WTC11 (cell line): ENCODE data around the gene TMEM165. TPM values are rescaled to one million over a fixed set of nuclear protein-coding genes. Genes with fewer than 3 reads are reported as not detected.

Experiments
- ATAC-seq: fragments of 200-7000 bp; cut with Tn5 transposase; 2 replicates; pipeline ENCODE4 v1.10.0; 2021; ENCODE audit warnings: mild to moderate bottlenecking, moderate library complexity
- CTCF ChIA-PET: fragments of 300-600 bp; sonication (Branson Sonifier 250); formaldehyde crosslinking; loops from one replicate; lab custom pipeline; 2021; ENCODE audit warnings: antibody characterized with exemption; lab: Charles Lee
- POLR2A ChIA-PET: fragments of 350-600 bp; sonication (Branson Sonifier 250); formaldehyde crosslinking; loops from one replicate; lab custom pipeline; 2021; ENCODE audit warnings: antibody characterized with exemption; lab: Charles Lee
- DNase-seq: peaks from one replicate; pipeline ENCODE4 v3.0.0; 2021; ENCODE audit warnings: low spot score
- H3K27ac Mint-ChIP-seq: 2 replicates; pipeline ENCODE4 v1.8.0; 2021; ENCODE audit warnings: mixed read lengths
- H3K27me3 Mint-ChIP-seq: 2 replicates; pipeline ENCODE4 v1.8.0; 2021; ENCODE audit warnings: low read depth, mild to moderate bottlenecking, moderate library complexity, mixed read lengths
- H3K36me3 Mint-ChIP-seq: 2 replicates; pipeline ENCODE4 v1.8.0; 2021; ENCODE audit warnings: mixed read lengths
- H3K4me1 Mint-ChIP-seq: 2 replicates; pipeline ENCODE4 v1.8.0; 2022; ENCODE audit warnings: mixed read lengths
- H3K4me3 Mint-ChIP-seq: 2 replicates; pipeline ENCODE4 v1.8.0; 2021; ENCODE audit warnings: mild to moderate bottlenecking, moderate library complexity, mixed read lengths
- H3K9me3 Mint-ChIP-seq: 2 replicates; pipeline ENCODE4 v1.8.0; 2021; ENCODE audit warnings: mixed read lengths
- EMX1 ChIP-seq: fragments of 250-450 bp; sonication (Bioruptor Pico); IDR thresholded peaks from 2 replicates; pipeline ENCODE4 v1.8.0; 2021; ENCODE audit warnings: mild to moderate bottlenecking
- ERG ChIP-seq: fragments of 250-450 bp; sonication (Bioruptor Pico); IDR thresholded peaks from 2 replicates; pipeline ENCODE4 v1.8.0; 2021; ENCODE audit warnings: mild to moderate bottlenecking
- FOXJ3 ChIP-seq: sonication (generic); formaldehyde crosslinking; IDR thresholded peaks from 2 replicates; pipeline ENCODE4 v1.9.0; 2021; ENCODE audit warnings: missing genetic modification reagents, mild to moderate bottlenecking, borderline replicate concordance
- GABPB1 ChIP-seq: sonication (generic); formaldehyde crosslinking; IDR thresholded peaks from 2 replicates; pipeline ENCODE4 v1.8.1; 2023; ENCODE audit warnings: mild to moderate bottlenecking, missing genetic modification reagents
- GRHL2 ChIP-seq: fragments of 250-450 bp; sonication (Bioruptor Pico); IDR thresholded peaks from 2 replicates; pipeline ENCODE4 v1.8.0; 2022; ENCODE audit warnings: mild to moderate bottlenecking, moderate library complexity; ENCODE audit not compliant: insufficient replicate concordance, severe bottlenecking
- JUN ChIP-seq: sonication (generic); formaldehyde crosslinking; IDR thresholded peaks from 2 replicates; pipeline ENCODE4 v1.8.0; 2023; ENCODE audit warnings: mild to moderate bottlenecking, missing genetic modification reagents
- NFE2L1 ChIP-seq: sonication (generic); formaldehyde crosslinking; IDR thresholded peaks from 2 replicates; pipeline ENCODE4 v1.8.1; 2023; ENCODE audit warnings: missing genetic modification reagents
- NR2C2 ChIP-seq: sonication (generic); formaldehyde crosslinking; IDR thresholded peaks from 2 replicates; pipeline ENCODE4 v1.8.0; 2022; ENCODE audit warnings: mild to moderate bottlenecking, missing genetic modification reagents
- OVOL2 ChIP-seq: fragments of 250-450 bp; sonication (Bioruptor Pico); IDR thresholded peaks from 2 replicates; pipeline ENCODE4 v1.9.0; 2021; ENCODE audit warnings: mild to moderate bottlenecking, borderline replicate concordance
- PREB ChIP-seq: sonication (generic); formaldehyde crosslinking; IDR thresholded peaks from 2 replicates; pipeline ENCODE4 v1.8.1; 2022; ENCODE audit warnings: mild to moderate bottlenecking, missing genetic modification reagents, moderate library complexity, borderline replicate concordance
- PRRX2 ChIP-seq: fragments of 250-450 bp; sonication (Bioruptor Pico); IDR thresholded peaks from 2 replicates; pipeline ENCODE4 v1.8.0; 2021; ENCODE audit warnings: mild to moderate bottlenecking
- RORB ChIP-seq: fragments of 250-450 bp; sonication (Bioruptor Pico); IDR thresholded peaks from 2 replicates; pipeline ENCODE4 v1.9.0; 2021; ENCODE audit warnings: mild to moderate bottlenecking
- TEAD1 ChIP-seq: sonication (generic); formaldehyde crosslinking; IDR thresholded peaks from 2 replicates; pipeline ENCODE4 v1.8.0; 2022; ENCODE audit warnings: mild to moderate bottlenecking, missing genetic modification reagents
- USF2 ChIP-seq: sonication (generic); formaldehyde crosslinking; IDR thresholded peaks from 2 replicates; pipeline ENCODE4 v1.8.1; 2023; ENCODE audit warnings: mild to moderate bottlenecking, missing genetic modification reagents, moderate library complexity
- ZNF232 ChIP-seq: sonication (generic); formaldehyde crosslinking; IDR thresholded peaks from 2 replicates; pipeline ENCODE4 v1.8.0; 2022; ENCODE audit warnings: mild to moderate bottlenecking, missing genetic modification reagents
- ZNF281 ChIP-seq: sonication (generic); formaldehyde crosslinking; IDR thresholded peaks from 2 replicates; pipeline ENCODE4 v1.8.0; 2023; ENCODE audit warnings: mild to moderate bottlenecking, missing genetic modification reagents
- ZNF396 ChIP-seq: fragments of 250-450 bp; sonication (Bioruptor Pico); IDR thresholded peaks from 2 replicates; pipeline ENCODE4 v1.8.0; 2021; ENCODE audit warnings: mild to moderate bottlenecking, moderate library complexity, borderline replicate concordance
- ZNF423 ChIP-seq: fragments of 250-450 bp; sonication (Bioruptor Pico); IDR thresholded peaks from 2 replicates; pipeline ENCODE4 v2.1.2; 2022; ENCODE audit warnings: mild to moderate bottlenecking, moderate library complexity
- ZSCAN18 ChIP-seq: fragments of 250-450 bp; sonication (Bioruptor Pico); IDR thresholded peaks from 2 replicates; pipeline ENCODE4 v2.1.2; 2022; ENCODE audit warnings: mild to moderate bottlenecking, moderate library complexity
- total RNA-seq: library from RNA; stranded (reverse); gene quantifications from 3 replicates; pipeline ENCODE4 v1.2.3, GENCODE V29; 2021

Gene TMEM165
- total RNA-seq, 1 experiment from 2014 or later: 88.6 TPM

- DNase-seq: no peak
- Mint-ChIP-seq H3K27ac (peak overlapping the region; percentile 79), H3K9me3 (0 out of 2 replicates have a peak, but pooled peaks cover under 1% of the 10 kb centered on the region), H3K4me1 (peaks cover 31% of the 10 kb centered on the region), H3K4me3 (no peak overlapping the region), H3K36me3 (peaks cover 19% of the 10 kb centered on the region), H3K27me3 (no peaks in the 10 kb centered on the region)
- ChIA-PET POLR2A (no interaction called here), CTCF (interaction anchor here (1.0 kb wide), 1 partner anchor 440 kb away, joined by 4 read pairs; no protein-coding TSS in a partner anchor)
- TF ChIP-seq ERG (CRISPR knock-in tag) (no peak), TEAD1 (no peak), ZNF396 (no peak), ZNF281 (CRISPR knock-in tag) (no peak), EMX1 (CRISPR knock-in tag) (no peak), JUN (CRISPR knock-in tag) (no peak), NFE2L1 (no peak), FOXJ3 (no peak), USF2 (CRISPR knock-in tag) (no peak), GABPB1 (CRISPR knock-in tag) (no peak), PRRX2 (CRISPR knock-in tag) (no peak), RORB (CRISPR knock-in tag) (no peak), ZNF423 (CRISPR knock-in tag) (no peak), ZNF232 (CRISPR knock-in tag) (no peak), GRHL2 (CRISPR knock-in tag) (no peak), ZSCAN18 (CRISPR knock-in tag) (no peak), NR2C2 (no peak), OVOL2 (CRISPR knock-in tag) (no peak)
- ATAC-seq: no peak
These were observed 15.9 kb downstream of the TMEM165 start for GRCh38 chr4:55411621-55412020.

GRCh38 chr4:55416176-55416575, 20.4 kb downstream of the TMEM165 start:
- ChIA-PET POLR2A (no interaction called here), CTCF (no interaction called here)
- peaks cover 39% of the 10 kb centered on the region for H3K36me3 Mint-ChIP-seq
- H3K9me3 Mint-ChIP-seq: no peaks in the 10 kb centered on the region
- no peak overlapping the region for H3K27ac Mint-ChIP-seq
- no peaks in the 10 kb centered on the region for H3K27me3 Mint-ChIP-seq
- 0 out of 2 replicates have a peak, but pooled peaks cover 3% of the 10 kb centered on the region for H3K4me1 Mint-ChIP-seq
- TF ChIP-seq PREB (CRISPR knock-in tag): no peak
- H3K4me3 Mint-ChIP-seq: no peak overlapping the region
- DNase-seq (no peak), ATAC-seq (no peak)
